ENCODE measurements around the gene CYSRT1.

DNA sequence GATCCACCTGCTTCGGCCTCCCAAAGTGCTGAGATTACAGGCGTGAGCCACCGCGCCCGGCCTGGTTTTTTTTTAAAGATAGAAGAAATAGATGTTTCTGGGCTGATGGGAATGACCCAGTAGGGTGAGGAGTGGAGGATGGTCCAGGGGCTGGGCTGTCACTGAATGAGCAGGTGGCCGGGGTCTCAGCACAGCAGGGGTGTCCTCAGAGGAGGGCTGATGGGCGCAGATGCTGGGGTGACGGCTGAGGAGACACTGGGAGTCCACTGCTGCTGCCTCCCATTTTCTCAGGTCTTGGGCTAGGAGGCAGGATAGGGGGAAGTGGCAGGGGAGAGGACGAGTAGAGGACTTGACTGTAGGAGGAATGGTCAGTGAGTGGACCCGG, 50.2 kb downstream of the CYSRT1 start:
- TF ChIP-seq EZH2 (IDR thresholded peaks at IDR 0.05; ENCODE audit: low read length), result no peak
- TF ChIP-seq, protein P1, sequence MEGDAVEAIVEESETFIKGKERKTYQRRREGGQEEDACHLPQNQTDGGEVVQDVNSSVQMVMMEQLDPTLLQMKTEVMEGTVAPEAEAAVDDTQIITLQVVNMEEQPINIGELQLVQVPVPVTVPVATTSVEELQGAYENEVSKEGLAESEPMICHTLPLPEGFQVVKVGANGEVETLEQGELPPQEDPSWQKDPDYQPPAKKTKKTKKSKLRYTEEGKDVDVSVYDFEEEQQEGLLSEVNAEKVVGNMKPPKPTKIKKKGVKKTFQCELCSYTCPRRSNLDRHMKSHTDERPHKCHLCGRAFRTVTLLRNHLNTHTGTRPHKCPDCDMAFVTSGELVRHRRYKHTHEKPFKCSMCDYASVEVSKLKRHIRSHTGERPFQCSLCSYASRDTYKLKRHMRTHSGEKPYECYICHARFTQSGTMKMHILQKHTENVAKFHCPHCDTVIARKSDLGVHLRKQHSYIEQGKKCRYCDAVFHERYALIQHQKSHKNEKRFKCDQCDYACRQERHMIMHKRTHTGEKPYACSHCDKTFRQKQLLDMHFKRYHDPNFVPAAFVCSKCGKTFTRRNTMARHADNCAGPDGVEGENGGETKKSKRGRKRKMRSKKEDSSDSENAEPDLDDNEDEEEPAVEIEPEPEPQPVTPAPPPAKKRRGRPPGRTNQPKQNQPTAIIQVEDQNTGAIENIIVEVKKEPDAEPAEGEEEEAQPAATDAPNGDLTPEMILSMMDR (optimal IDR thresholded peaks at IDR 0.05 in 1 of 3, IDR thresholded peaks at IDR 0.05 in 1 of 3, conservative IDR thresholded peaks at IDR 0.05 in 1 of 3; ENCODE audit: extremely low read depth in 1 of 3, insufficient read depth in 2 of 3, low read length in 3 of 3), result no peak
